ENCODE measurements around the gene KCNK5.
A peak's percentile ranks its signal among the peaks of the same experiment; 100 is the strongest.

The KCNK5 gene

DNA sequence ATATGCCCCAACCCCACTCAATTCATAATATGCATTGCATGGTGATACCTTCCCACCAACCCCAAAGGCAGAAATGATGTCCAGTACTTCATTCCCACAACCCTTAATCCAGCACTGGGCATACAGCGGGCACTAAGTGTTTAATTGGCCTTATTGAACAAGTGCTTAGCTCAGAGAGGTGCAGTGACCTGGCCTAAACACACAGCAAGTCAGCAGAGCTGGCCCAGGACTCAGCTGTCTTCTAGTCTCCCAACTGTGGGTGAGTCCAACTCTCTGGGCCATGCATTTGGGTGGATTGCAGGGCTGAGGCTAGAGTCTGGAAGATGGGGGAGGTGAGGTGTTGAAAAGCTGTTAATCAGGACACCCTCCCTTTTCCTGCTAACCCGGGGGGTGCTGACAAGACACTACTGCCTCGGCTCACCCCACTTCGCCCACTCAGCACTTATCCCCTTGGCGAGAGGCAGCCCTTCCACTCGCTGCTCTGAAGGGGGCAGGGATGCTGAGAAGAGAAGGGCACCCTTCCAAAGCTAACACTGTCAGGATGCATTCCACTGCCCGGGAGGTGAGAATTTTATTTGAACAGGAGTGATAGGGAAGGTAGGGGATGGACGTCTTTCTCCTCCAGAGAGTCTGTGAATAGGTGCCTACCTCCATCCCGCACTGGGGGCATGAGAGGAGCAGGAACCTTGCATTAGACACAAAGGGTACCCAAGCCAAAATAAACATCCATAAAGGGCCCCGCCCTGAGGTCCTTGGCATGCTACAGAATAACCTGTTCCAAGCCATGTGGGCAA lies 14.2 kb downstream of the KCNK5 start:
- peak; percentile 89 for DNase-seq

DNA sequence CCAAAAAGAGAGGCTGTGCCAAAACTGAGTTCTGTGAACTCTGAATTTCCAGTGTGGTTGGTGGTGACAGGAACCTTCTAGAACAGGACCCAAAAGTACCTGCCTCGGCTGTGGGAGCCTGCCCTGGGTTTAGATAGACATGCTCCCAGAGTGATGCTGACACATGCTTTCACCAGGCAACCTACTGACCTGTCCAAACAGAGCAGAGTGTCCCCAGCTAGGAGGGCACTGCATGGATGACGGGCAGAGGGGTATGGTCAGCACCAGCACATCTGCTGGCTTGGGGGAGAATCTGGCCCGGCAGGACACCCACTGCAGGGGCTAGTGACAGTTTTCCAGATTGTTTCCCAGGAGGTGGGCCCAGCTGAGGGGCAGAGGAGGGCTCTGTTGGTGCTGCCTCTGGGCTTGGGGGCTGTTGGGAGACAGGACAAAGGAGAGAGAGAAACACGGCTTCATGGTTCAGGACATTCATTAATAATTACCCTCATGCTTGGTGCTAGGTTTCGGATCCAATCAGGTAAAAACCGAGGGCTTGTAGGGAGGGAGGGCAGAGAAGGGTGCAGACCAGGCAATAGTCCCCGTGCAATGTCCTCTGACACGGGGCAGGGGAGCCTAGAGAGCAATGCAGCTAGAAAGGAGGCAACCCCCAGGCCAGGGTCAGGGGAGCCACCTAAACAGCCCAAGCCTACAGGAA lies 15.0 kb downstream of the KCNK5 start:
- no peak for DNase-seq

DNA sequence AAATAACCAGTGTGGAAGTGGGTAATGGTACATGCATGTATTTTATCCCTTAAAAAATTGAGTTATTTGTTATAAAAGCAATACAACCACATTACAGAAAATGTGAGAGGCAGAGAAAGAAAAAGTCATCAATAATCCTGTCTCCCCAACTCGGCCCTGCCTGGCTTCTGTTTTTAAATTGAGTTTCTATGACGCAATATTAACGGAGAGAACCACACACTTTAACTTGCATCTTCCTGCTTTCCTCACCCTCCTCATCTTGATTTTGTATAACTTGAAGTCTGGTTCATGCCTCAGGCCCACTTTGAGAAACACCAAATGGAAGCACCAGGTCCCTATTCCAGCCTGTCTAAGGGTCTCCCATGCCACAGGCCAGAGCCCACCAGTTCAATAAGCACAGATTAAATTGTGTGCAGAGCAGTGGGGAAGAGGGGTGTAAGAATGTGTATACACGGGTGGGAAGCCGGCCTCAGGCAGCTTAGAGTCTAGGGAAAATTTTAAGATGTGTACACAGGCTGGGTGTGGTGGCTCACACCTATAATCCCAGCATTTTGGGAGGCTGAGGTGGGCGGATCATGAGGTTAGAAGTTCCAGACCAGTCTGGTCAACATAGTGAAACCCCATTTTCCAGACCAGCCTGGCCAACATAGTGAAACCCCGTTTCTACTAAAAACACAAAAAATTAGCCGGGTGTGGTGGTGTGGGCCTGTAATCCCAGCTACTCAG lies 15.9 kb downstream of the KCNK5 start:
- no peak for DNase-seq

DNA sequence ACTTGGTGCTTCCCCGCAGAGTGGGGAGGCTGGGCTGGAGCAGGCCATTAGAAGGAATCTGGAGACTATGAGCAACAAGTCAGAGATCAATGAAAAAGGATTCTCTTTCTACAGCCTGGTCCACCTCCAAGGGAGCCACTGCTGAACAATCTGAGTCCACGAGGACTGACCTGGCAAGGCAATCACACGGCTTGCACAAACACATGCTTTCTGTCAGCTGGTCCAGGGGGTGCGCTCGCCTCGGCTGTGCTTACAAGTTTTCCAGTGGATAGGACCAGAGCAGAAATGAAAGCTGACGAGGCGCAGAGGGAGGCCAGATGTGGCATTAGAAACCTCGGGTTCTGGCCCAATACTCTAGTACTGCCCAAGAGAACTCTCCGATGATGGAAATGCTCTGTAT lies 18.1 kb downstream of the KCNK5 start:
- no peak for DNase-seq

DNA sequence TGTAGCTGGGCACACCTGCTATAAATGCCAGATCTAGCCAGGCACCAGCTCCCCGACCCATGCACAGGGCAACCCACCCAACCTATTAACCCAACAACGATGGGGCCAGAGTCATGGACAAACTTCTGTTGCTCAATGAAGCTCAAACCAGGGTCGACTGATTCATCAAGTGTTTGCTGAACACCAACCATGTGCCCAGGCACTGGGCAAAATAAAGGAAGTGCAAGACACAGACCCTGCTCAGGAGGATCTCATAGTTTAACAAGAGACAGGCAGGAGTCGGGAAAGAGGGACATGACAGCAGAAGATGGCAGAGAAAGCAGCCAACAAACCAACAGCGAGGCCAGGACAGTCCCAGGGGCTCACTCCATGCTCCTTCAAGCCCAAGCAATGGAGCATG lies 18.8 kb downstream of the KCNK5 start:
- no peak for DNase-seq

DNA sequence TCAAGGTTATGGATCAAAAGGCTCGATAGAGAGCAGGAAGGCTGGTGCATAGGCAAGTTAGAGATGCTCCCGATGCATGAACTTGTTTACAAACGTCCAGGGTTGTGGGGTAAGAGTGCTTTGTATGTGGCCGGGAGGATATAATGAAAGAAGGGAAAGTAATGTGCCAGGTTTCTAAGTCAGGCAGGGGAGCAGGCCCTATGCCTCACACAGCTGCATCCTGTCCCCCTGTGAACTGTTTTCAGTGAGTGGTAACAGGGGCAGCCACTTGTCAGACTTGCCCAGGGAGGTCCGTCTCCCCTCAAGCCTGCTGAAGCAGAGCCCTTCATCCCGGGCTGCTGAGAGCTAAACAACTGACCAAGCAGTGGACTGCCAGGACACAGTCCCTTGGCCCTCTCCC lies 19.4 kb downstream of the KCNK5 start:
- DNase-seq: no peak

DNA sequence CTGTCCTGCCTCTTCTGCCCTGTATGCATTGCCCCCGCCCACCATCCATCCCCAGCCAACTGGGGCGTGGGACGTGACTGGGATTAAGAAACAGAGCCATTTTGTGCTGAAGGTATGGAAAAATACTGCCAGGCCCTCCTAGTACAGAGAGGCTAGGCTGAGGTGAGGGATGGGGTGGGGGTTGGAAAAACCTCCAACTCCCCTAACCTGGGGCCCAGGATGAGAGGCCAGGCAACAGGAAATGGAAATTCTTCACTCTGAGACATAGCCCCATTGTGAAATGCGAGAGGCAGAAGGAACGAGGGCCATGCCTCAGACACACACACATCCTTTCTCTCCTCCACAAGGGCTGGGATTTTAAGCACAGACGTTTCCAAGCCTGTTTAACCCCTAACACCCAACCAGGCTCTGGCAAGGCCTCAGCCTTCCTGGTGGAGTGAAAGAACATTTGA lies 19.9 kb downstream of the KCNK5 start:
- DNase-seq: peak; percentile 86

DNA sequence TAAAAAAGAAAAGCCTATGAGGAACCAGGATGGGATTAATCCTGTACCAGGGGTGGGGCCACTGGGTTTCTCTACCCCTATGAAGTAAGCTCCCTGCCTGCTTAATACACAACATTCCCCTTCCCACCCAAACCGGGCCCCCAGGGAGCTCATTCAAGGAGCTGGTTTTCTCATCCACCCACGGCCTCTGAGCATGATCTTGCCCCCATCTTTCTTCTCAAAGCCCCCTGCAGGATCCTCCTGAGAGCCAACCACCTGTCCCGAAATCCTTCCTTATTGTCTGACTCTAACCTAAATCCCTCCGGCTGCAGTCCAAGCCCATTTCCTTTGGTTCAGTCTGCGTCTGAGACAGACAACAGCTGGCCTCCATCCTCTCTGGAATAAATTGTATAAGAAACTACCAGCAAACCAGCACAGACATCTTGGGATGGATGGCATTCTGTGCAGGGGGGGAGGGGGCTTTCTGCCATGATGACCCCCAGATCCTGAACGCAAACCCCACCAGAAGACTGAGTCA lies 21.0 kb downstream of the KCNK5 start:
- no peak for DNase-seq

DNA sequence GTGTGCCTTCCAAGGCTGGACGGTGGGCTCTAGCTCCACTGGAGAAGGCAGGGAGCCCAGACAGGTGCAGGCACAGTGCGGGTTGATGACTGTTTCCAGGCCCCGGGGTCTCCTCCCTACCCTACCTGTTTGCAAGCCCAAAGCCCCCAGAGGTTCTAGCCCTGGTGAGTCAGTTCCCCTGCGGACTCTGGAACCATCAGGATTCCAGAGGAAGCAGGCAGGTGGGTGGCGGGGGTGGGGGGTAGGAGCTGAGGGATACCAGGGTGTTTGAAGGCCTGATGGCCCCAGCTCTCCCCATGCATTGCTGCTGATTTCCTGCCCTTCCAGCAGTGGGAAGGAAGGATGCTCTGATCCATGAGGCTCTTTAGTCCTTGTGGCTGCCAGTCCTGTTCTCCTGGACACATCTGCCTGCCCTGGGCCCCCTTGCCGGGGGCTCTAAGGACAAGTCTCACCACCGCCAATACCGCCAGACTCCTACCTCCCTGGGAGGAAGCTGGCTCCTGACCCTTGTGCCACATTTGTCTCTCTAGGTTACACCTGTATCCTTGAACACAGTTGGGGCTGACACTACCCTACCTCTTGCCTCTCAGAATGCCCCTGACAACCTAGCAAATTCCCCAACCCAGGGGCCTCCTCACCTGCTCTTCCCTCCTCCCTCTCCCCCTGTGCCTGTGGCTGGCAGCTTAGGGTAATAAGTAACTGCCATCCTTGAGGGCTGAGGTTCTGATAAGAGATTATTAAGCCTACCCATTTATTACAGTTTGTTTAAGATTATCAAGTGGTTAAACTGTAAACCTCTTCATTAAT lies 21.7 kb downstream of the KCNK5 start:
- DNase-seq: no peak

DNA sequence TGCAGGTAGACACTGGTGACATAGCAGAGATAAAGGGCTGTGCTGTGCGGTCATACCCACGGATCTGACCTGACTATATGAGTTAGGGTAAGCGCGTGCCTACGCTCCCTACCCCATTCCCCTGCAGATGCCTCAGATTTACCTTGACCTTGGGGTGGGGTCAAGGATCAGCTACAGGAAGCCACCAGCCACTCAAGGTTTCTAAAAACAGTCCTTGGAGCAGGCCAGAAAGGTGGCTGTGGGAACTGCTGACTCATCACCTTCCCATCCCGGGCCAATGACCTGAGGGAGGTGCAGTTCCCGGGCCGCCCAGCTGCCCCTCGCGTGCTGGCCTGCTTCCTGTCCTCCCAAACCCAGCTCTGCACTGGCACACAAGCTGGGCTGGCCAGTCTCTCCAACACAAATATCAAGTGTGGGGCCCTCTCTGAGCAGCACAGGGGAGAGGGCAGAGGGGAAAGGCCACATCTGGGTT lies 23.0 kb downstream of the KCNK5 start:
- peak; percentile 23 for DNase-seq

DNA sequence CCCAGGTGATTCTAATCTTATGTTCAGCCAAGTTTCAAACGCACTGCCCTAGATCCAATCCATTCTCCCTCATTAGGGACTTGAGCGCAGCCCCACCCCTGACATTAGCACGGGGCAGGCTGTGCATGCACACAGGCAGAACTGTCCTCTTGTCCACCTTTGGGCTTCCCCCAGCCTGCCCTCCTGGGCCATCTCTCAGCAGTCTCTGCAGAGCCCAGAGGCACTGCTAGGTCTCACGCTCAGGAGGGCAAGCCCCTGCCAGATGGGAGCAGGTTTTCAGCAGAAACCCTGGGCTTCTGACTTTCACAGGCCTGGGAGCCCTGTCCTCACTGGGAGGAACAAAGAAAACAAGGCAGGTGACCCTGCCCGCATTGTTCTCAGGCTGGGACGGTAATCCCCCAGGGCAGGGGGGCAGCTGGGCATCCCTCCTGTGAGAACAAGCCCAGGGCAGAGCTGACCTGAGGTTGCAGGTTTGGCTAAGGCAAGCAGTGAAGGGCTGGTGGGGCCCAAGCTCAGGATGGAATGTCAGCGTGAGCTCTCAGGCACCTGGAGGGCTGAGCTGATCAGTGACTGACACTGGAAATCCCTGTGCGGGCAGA lies 24.5 kb downstream of the KCNK5 start:
- no peak for DNase-seq

DNA sequence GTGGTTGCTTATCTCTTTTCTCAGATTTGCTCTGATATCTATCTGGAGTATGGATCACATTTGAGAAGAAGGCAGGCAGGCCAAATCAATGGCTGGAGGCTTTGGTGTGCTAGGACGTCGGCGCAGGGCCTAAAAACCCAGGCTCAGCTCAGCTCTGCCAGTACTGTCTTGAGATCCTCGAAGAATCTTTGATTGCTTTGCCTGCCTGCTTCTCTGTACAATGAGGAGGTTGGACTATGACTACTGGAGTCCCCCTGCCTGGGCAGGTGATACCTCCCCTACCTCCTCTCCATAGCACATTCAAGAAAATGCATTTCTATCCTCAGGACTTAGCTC lies 25.1 kb downstream of the KCNK5 start:
- no peak for DNase-seq

DNA sequence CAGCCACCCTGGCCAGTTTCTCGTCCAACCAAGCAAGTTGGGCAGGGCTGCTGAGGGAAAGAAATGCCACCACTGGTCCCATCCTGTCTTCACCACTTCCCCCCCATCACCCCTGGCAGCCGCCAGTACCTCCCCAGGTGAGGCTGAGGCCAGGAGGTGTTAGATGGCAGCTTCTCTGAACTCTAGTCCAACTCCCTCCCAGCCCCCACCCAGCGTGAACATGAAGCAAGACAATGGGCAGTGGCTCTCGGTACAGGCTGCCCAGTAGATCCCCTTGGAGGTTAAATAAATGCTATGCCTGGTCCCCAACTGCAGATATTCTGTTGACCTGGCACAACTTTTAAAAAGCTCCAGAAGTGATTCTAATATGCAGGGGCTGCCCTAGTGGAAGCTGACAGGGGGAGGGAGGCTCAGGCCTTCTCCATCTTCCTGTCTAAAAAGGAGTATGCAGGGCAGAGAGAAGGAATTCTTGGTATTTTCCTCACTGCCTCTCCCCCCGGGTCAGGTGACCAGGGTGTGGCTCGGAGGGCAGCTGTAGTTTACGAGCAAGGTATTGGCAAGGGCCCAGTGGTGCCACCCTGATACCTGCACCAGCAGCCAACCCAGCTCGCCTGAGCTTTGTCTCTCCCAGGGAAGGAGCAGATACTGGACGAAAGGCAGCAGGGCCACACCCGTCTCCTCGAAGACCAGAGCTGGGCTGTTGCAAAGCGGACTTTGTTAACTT lies 25.7 kb downstream of the KCNK5 start:
- peak; percentile 97 for DNase-seq

DNA sequence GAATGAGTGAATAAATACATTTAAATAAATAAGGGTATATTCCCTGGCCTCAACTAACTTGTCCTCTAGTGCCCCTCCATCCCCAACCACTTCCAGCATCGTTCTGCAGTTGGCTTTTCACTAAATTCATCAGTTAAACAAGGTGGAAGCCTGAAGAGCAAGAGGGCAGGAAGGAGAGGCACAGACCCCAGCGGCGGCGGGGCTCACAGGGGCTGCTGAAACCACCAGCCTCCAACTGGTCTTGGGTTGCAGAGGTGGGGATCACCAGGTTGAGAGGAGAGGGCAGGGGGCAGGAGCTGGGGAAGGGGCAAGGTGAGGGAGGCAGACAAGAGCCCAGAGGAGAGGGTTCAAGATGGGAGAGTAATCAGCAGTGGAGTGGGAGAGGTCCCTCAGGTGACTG lies 27.1 kb downstream of the KCNK5 start:
- no peak for DNase-seq

DNA sequence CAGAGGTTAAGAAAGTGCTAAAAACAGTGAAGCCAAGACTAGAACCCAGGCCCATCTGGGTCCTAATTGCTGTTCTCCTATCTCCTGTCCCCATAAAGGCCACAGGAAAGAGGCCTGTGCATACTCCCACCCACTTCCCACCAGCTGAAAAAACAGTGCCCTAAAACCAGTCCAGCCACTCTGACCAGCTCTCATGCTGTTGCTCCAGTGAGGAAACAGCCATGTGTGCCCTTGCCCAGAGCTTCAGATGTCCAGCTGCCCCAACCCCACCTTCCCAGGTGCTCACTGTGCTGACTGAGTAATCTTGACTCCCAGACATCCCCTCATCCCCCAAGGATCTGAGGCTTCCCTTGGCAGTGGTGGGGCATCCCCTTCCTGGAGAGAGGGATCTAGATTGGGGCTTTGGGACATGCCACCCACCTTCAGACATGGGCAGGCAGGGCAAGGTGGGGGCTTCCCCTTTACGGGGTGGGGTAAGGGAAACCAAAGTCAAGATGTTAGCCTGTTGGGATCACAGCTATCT lies 28.7 kb downstream of the KCNK5 start:
- DNase-seq: no peak

DNA sequence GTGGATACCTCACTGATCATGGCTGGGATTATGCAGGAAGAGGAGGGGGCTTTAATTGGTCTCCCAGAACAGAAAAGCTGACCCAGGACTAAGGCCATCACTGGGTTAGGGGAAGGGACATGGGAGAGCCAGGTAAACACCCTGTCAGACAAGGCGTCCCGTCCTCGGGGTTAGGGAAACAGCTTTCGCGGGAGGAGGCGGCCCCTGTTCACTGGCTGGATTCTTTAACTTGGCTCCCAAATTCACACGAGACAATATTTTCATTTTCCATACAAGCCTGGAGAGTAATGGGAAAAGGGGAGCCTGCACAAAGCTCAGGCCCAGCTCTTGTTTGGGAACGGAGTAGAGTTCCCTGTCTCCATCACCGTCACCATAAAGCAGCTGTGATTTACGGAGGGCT lies 29.3 kb downstream of the KCNK5 start:
- no peak for DNase-seq

DNA sequence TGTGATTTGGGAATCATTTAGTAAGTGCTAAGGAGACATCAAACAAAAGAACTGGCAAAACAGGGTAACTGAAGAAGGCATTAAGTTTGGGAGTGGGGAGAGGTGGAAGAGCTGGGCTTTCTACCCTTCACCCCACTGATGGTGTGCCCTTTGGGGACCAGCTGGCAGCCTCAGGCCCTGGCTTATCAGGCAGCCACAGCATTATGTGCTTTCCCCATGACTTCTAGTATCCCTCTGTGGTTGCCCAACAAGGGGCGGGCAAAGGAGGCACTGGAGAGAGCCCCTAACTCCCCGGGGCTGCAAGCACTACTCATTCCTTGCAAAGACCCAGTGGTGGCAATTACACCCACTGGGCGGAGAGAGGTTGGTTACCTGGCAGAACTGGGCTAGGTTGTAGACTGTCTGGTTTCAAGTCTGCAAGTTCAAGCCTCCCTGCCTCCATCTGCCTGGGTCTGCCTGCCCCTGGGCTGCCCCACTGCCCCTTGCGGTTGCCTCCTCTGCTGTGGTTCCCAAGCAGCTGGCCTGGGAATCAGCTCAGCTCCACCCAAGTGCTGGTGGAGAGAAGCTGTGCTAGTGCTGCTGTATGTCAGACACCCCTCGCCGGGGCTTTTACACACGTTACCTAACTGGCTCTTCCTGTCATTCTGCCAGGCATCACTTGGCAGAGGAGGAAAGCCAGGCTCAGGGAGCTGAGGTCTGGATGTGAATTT lies 29.9 kb downstream of the KCNK5 start:
- no peak for DNase-seq

DNA sequence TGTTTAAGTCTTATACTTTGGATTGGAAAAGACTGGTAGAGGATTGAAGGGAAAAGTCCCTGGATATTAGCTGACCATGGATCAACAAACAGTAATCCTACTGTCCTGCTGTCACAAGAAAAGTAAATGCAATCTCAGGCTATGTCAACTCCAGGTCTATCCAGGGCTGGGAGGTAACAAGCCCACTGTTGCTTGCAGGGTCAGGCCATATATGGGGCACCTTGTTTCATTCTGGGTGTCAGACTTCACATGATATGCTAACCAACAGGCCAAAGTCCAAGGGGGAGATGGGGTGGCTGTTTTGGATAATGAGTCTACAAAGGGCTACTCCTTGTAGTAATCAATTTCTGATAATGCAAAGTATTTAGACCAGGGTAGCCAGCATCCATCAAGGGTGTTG lies 30.7 kb downstream of the KCNK5 start:
- no peak for DNase-seq

DNA sequence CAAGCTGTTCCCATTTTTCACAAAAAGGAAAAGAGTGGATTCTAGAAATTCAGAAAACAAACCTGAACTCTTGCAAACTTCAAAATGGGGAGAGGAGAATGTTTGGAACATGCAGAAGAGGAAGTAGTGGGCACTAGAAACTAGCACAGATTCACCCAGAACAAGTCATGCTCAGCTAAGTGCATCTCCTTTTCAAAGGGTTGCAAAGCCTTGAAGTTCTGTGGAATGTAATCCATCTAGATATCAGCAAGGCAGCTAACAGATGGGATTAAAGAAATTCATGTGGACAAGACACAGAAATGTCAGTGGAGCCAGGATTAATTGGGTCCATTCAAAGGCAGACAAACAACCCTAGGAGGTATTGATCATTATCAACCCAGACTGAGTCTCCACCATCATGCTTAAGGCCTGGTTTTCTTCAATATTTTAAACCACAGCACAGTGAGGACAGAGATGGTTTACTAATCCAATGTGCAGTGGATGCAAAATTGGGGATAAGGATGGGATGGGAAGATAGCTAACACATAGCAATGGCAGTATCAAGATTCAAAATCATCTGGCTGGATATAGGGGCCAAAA lies 31.3 kb downstream of the KCNK5 start:
- no peak for DNase-seq

DNA sequence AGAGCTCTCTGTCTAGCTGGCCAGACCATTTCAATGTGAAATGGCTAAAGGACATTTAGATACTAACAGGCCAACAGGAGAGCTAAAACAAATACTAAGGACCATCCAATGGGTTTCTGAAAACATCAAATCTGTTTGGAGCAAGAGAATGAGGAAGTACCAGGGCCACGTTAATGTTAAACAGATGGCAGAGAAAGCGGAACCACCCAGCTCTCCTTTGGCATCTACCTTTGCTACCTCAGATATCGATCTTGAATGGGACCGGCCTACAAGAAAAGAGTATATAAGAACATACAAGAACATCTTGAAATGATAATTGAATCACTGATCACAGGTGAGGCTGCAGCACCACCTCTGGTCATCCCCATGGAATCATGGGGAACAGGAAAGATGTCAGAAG lies 31.8 kb downstream of the KCNK5 start:
- DNase-seq: no peak
